A673 (cell line): ENCODE results near the gene MRS2.

Experiments used
- EZH2 ChIP-seq: fragments of 200-600 bp; sonication (generic); IDR thresholded peaks from 2 replicates; pipeline ENCODE4 v1.6.1; 2017; ENCODE audit warnings: borderline replicate concordance, low read depth, mild to moderate bottlenecking, mixed read lengths, antibody characterized with exemption, low read length; ENCODE audit not compliant: poor library complexity, severe bottlenecking
- TF ChIP-seq, protein P1 (sequence below): fragments of 300-800, 200-600 bp; sonication (generic); conservative IDR thresholded peaks from 2 replicates; pipeline ENCODE4 v1.5.1; 2017; ENCODE audit warnings: low read depth, mild to moderate bottlenecking, antibody characterized with exemption, low read length, moderate library complexity, mixed read lengths

DNA sequence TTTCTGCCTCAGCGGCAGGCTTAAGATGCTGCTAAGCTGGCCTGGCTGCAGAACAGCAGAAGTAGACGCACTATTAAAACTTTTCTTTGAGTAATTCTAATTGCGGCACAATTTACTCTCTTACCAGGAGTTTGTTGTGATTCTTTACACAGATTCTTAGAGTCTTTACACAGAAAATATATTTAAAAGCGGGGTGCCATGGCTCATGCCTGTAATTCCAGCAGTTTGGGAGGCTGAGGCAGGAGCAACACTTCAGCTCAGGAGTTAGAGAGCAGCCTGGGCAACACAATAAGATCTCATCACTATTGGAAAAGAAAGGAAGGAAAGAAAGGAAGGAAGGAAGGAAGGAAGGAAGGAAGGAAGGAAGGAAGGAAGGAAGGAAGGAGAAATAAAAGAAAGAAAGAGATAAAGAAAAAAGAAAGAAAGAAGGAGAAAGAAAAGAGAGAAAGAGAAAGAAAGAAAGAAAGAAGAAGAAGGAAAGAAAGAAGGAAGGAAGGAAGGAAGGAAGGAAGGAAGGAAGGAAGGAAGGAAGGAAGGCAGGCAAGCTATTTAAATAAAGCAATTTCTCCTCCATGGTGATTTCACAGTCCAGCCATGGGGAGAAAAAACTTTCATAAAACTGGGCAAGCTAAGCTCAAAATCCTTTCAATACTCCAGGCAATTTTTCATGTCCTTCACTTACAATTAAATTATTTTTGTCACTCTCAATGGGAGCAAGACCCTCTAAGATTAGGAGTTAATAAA is 21.1 kb upstream of the MRS2 start:
- TF ChIP-seq EZH2: no peak
- TF ChIP-seq, protein P1, sequence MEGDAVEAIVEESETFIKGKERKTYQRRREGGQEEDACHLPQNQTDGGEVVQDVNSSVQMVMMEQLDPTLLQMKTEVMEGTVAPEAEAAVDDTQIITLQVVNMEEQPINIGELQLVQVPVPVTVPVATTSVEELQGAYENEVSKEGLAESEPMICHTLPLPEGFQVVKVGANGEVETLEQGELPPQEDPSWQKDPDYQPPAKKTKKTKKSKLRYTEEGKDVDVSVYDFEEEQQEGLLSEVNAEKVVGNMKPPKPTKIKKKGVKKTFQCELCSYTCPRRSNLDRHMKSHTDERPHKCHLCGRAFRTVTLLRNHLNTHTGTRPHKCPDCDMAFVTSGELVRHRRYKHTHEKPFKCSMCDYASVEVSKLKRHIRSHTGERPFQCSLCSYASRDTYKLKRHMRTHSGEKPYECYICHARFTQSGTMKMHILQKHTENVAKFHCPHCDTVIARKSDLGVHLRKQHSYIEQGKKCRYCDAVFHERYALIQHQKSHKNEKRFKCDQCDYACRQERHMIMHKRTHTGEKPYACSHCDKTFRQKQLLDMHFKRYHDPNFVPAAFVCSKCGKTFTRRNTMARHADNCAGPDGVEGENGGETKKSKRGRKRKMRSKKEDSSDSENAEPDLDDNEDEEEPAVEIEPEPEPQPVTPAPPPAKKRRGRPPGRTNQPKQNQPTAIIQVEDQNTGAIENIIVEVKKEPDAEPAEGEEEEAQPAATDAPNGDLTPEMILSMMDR: no peak
